NB4 (cell line): Measurements from ENCODE around the gene TAF11L10.
"Not testable (repeated sequence)": the region's sequence is repeated elsewhere in the genome, so short reads cannot be mapped to it uniquely, and the experiment has no call there.

Experiments
- POLR2A ChIP-seq: IDR thresholded peaks from 2 replicates; pipeline ENCODE4 v1.6.1; 2011; ENCODE audit warnings: mild to moderate bottlenecking; ENCODE audit not compliant: insufficient read length; ENCODE audit errors: extremely low read depth
- TF ChIP-seq, protein P1 (sequence below): IDR thresholded peaks from one replicate; pipeline ENCODE4 v1.5.1; 2012; ENCODE audit warnings: low read depth, low read length
- TF ChIP-seq, protein P2 (sequence below): IDR thresholded peaks from 2 replicates; pipeline ENCODE4 v1.6.1; 2011; ENCODE audit warnings: low read depth, low read length

DNA sequence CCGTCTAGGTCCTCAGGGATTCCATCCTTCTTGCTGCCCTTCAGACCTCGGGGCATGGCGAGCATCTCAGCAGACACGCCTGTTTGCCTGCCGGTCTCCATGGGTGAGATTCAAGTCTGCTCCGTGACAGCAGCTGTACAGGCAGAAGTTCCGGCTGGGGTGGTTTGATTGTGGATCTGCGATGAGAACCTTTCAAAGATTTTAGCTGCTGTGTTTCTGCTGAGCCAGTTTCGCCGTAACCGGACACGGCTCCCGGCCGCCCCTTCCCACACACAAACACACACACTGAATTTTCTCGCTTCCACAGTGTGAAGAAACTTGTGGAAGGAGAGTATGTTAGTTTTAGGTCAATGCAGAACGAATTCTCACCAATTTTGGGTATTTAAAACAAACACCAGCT lies 12.0 kb downstream of the TAF11L10 start, which contains the start of gene TAF11L7:
- TF ChIP-seq POLR2A = not testable (repeated sequence)
- TF ChIP-seq, protein P1, sequence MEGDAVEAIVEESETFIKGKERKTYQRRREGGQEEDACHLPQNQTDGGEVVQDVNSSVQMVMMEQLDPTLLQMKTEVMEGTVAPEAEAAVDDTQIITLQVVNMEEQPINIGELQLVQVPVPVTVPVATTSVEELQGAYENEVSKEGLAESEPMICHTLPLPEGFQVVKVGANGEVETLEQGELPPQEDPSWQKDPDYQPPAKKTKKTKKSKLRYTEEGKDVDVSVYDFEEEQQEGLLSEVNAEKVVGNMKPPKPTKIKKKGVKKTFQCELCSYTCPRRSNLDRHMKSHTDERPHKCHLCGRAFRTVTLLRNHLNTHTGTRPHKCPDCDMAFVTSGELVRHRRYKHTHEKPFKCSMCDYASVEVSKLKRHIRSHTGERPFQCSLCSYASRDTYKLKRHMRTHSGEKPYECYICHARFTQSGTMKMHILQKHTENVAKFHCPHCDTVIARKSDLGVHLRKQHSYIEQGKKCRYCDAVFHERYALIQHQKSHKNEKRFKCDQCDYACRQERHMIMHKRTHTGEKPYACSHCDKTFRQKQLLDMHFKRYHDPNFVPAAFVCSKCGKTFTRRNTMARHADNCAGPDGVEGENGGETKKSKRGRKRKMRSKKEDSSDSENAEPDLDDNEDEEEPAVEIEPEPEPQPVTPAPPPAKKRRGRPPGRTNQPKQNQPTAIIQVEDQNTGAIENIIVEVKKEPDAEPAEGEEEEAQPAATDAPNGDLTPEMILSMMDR = not testable (repeated sequence)
- TF ChIP-seq, protein P2, sequence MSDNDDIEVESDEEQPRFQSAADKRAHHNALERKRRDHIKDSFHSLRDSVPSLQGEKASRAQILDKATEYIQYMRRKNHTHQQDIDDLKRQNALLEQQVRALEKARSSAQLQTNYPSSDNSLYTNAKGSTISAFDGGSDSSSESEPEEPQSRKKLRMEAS = not testable (repeated sequence)
